ENCODE results near the gene SETD5.

SETD5 gene, protein sequence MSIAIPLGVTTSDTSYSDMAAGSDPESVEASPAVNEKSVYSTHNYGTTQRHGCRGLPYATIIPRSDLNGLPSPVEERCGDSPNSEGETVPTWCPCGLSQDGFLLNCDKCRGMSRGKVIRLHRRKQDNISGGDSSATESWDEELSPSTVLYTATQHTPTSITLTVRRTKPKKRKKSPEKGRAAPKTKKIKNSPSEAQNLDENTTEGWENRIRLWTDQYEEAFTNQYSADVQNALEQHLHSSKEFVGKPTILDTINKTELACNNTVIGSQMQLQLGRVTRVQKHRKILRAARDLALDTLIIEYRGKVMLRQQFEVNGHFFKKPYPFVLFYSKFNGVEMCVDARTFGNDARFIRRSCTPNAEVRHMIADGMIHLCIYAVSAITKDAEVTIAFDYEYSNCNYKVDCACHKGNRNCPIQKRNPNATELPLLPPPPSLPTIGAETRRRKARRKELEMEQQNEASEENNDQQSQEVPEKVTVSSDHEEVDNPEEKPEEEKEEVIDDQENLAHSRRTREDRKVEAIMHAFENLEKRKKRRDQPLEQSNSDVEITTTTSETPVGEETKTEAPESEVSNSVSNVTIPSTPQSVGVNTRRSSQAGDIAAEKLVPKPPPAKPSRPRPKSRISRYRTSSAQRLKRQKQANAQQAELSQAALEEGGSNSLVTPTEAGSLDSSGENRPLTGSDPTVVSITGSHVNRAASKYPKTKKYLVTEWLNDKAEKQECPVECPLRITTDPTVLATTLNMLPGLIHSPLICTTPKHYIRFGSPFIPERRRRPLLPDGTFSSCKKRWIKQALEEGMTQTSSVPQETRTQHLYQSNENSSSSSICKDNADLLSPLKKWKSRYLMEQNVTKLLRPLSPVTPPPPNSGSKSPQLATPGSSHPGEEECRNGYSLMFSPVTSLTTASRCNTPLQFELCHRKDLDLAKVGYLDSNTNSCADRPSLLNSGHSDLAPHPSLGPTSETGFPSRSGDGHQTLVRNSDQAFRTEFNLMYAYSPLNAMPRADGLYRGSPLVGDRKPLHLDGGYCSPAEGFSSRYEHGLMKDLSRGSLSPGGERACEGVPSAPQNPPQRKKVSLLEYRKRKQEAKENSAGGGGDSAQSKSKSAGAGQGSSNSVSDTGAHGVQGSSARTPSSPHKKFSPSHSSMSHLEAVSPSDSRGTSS (N-terminal part only)

DNA sequence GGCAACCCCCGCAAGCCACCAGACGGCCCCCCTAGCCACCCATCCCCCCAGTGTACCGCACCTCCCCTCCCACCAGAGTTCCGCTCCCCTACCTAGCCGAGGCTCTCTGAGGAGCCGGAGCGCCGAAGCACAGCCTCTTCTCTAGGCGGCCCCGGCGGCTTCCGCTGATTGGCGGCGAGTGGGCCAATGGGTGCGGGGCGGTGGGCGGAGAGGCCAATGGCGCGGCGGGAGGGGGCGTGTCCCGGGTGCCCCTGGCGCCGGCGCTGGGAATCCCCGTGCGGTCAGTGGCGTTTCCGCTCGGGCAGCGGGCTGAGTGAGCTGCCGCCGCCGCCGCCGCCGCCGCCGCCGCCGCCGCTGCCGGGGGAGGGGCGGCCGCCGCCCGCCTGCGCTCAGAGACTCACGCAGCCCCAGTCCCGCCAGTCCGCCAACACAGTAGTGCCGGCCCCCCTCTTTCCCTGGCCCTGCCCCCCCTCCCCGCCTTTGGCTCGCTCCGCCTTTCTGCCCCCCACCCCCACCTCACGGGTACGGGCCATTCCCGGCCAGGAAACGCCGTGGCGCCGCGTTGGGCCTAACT, at the start of gene SETD5:
Gene SETD5 (plus strand): TSS at position 284 of the 574 bp plus-strand sequence. CDS start 31,324 bp downstream, outside the sequence.
- TF ChIP-seq, protein P1, sequence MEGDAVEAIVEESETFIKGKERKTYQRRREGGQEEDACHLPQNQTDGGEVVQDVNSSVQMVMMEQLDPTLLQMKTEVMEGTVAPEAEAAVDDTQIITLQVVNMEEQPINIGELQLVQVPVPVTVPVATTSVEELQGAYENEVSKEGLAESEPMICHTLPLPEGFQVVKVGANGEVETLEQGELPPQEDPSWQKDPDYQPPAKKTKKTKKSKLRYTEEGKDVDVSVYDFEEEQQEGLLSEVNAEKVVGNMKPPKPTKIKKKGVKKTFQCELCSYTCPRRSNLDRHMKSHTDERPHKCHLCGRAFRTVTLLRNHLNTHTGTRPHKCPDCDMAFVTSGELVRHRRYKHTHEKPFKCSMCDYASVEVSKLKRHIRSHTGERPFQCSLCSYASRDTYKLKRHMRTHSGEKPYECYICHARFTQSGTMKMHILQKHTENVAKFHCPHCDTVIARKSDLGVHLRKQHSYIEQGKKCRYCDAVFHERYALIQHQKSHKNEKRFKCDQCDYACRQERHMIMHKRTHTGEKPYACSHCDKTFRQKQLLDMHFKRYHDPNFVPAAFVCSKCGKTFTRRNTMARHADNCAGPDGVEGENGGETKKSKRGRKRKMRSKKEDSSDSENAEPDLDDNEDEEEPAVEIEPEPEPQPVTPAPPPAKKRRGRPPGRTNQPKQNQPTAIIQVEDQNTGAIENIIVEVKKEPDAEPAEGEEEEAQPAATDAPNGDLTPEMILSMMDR (IDR thresholded peaks at IDR 0.05; ENCODE audit: extremely low read depth, missing control alignments) = no peak
- peak; percentile 98 for DNase-seq (ENCODE audit: low spot score)

DNA sequence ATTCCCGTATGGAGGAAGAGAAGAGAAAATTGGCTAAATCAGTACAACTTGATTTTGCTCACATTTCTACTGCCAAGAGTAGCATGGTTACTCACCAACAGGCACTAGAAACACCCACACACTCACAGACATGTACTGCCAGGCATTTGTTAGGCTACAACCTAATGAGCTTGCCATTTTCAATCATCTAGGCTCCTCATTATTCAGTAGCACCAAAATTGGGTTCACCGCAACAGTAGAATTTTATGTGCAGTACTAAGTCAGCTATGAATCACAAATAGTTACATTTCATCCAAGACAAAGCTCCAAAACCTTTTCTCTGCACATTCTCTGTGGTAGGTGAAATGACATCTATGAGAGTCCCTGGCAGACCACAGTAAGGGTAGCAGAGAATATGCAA, 49.5 kb upstream of the SETD5 start:
- no peak for DNase-seq (ENCODE audit: low spot score)
- TF ChIP-seq, protein P1 (IDR thresholded peaks at IDR 0.05; ENCODE audit: extremely low read depth, missing control alignments) = no peak

DNA sequence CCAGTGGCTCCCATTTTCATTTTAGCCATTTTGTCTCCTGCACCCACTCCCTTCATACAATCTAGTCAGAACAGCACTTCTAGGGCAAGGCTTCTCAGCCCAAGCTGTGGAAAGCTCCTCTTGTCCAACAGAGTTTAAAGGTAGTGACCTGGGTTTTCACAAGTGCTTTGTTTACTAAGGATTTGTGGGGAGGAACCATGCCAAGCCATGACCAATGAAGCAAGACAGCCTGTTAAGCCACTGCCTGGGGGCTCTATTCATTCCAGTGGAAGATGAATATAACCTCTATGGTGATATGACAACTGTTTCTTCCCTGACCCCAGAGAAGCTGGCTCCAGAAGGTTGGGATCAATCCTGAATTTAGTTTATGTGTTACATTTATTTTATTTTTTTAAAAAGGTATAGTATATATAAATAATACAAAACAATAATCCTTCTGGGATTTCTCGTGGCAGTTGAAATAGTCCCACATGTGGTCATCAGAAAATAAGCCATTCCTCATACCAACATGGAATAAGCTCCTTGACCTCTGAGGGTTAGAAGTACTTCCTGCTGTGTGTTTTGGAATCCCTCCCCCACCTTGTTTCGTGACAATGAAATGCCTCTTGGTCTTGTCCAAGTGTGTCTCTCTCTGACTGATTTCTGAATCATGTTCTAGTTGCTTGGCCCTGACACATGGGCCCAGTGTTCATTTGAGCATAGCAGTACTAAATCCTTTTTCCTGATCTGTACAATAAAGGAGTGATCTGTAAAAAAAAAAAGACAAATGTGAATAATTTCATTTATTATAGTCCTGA, 47.9 kb upstream of the SETD5 start:
- DNase-seq (ENCODE audit: low spot score) = no peak
- TF ChIP-seq, protein P1 (IDR thresholded peaks at IDR 0.05; ENCODE audit: extremely low read depth, missing control alignments) = no peak

DNA sequence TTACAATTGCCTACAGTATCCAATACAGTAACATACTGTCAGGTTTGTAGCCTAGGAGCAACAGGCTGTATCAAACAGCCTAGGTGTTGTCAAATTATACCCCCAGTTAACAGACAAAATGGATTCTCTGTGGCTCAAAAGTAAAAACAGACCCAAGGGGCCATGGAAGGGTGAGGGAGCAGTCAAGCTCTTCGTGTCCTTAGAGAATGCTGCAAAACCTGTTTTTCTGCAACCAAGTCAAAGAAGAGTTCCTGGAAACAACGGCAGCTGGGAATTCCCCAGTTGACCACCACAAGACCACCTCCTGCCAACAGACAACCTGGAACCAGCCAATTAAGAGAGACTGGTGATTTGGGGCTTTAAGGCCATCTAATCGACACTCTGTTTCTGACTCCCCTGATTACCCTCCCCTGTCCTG, 45.7 kb upstream of the SETD5 start:
- TF ChIP-seq, protein P1 (IDR thresholded peaks at IDR 0.05; ENCODE audit: extremely low read depth, missing control alignments) = no peak
- DNase-seq (ENCODE audit: low spot score) = no peak

DNA sequence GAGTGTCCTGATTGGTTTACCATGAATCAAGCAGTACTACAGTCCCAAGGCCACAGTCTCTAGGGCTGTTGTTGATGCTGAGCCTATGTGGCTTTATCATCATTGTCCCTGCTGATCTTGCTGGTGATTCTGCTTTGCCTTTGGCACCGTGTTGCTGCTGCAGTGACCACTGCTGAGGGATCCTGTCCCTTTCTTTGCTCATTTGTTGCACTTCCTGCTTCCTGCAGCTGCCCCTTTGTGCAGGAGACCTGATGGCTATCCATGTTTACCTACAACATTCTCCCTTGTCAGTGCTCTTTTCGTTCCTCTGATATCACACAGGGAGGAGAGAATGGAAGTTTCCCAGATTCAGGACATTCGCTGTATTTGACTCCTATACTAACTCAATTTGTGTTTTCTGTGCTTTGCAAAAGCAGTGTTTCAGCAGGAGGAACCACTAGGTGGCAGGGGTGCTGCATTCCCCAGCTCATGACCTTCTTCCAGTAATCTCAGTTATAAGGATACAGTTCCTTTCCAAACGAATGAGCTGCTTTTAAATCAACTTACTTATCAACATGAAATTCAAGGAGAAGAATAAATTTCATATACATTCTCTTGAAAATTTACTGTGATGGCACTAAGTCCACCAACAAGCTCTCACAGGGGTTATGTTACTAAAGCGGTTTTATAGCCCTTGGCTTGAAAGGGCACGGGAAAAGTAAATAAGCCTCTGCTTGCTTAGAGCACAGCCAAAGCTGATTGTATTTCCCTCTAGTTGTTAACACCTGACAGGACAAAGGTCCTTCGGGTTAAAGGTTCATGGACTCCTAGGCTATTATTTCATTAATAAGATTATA, 44.3 kb upstream of the SETD5 start:
- DNase-seq (ENCODE audit: low spot score) = peak; percentile 51
- TF ChIP-seq, protein P1 (IDR thresholded peaks at IDR 0.05; ENCODE audit: extremely low read depth, missing control alignments) = peak; percentile 71
